ENCODE results near the gene GTPBP2. TPM values are rescaled to one million over a fixed set of nuclear protein-coding genes. Genes with fewer than 3 reads are reported as not detected.

GTPBP2 gene
- total and polyA plus RNA-seq, 2 of the 13 experiments (the other 11 are each of a cell fraction or from before 2014, with no cell fraction given) = 26.9 to 88.2 TPM

DNA sequence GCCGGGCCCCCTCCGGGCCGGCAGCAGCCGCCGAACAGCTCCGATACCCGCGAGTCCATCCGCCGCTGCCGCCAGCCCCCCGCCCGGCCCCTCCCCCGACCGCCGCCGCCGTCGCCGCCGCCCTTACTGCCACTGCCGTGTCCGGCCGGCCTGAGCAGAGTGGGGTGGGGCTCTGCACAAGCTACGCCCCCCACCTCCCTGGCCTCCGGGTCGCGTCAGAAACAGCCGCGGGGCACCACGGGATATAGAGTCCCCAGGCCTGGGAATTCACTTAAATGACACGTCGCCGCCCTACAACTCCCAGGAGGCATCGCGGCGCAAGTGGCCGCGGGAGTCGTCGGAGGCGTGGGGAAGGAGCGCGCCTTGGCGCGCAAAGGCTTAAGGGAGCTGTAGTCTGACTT is at the start of gene GTPBP2 (continued):
- TF ChIP-seq, protein P1, sequence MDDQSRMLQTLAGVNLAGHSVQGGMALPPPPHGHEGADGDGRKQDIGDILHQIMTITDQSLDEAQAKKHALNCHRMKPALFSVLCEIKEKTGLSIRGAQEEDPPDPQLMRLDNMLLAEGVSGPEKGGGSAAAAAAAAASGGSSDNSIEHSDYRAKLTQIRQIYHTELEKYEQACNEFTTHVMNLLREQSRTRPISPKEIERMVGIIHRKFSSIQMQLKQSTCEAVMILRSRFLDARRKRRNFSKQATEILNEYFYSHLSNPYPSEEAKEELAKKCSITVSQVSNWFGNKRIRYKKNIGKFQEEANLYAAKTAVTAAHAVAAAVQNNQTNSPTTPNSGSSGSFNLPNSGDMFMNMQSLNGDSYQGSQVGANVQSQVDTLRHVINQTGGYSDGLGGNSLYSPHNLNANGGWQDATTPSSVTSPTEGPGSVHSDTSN (CRISPR knock-in tag; IDR thresholded peaks at IDR 0.05; ENCODE audit: borderline replicate concordance) = no peak
- no peak; the same call in 1 of the 2 replicates for TF ChIP-seq ZNF746 (CRISPR knock-in tag; IDR thresholded peaks at IDR 0.05)
- TF ChIP-seq NCOA2 (CRISPR knock-in tag; IDR thresholded peaks at IDR 0.05) = no peak
- TF ChIP-seq GPBP1L1 (CRISPR knock-in tag; IDR thresholded peaks at IDR 0.05) = no peak
- TF ChIP-seq ZNF7 (CRISPR knock-in tag; IDR thresholded peaks at IDR 0.05) = no peak
- no peak for TF ChIP-seq ZNF629 (CRISPR knock-in tag; conservative IDR thresholded peaks at IDR 0.05)
- TF ChIP-seq, protein P2, sequence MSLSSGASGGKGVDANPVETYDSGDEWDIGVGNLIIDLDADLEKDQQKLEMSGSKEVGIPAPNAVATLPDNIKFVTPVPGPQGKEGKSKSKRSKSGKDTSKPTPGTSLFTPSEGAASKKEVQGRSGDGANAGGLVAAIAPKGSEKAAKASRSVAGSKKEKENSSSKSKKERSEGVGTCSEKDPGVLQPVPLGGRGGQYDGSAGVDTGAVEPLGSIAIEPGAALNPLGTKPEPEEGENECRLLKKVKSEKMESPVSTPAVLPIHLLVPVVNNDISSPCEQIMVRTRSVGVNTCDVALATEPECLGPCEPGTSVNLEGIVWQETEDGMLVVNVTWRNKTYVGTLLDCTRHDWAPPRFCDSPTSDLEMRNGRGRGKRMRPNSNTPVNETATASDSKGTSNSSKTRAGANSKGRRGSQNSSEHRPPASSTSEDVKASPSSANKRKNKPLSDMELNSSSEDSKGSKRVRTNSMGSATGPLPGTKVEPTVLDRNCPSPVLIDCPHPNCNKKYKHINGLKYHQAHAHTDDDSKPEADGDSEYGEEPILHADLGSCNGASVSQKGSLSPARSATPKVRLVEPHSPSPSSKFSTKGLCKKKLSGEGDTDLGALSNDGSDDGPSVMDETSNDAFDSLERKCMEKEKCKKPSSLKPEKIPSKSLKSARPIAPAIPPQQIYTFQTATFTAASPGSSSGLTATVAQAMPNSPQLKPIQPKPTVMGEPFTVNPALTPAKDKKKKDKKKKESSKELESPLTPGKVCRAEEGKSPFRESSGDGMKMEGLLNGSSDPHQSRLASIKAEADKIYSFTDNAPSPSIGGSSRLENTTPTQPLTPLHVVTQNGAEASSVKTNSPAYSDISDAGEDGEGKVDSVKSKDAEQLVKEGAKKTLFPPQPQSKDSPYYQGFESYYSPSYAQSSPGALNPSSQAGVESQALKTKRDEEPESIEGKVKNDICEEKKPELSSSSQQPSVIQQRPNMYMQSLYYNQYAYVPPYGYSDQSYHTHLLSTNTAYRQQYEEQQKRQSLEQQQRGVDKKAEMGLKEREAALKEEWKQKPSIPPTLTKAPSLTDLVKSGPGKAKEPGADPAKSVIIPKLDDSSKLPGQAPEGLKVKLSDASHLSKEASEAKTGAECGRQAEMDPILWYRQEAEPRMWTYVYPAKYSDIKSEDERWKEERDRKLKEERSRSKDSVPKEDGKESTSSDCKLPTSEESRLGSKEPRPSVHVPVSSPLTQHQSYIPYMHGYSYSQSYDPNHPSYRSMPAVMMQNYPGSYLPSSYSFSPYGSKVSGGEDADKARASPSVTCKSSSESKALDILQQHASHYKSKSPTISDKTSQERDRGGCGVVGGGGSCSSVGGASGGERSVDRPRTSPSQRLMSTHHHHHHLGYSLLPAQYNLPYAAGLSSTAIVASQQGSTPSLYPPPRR (CRISPR knock-in tag; IDR thresholded peaks at IDR 0.05; ENCODE audit: borderline replicate concordance) = no peak
- TF ChIP-seq ZNF761 (CRISPR knock-in tag; conservative IDR thresholded peaks at IDR 0.05) = no peak; the same call in 1 of the 2 replicates
- TF ChIP-seq SMAD1 (CRISPR knock-in tag; IDR thresholded peaks at IDR 0.05; ENCODE audit: borderline replicate concordance, low read depth) = no peak; the same call in 1 of the 2 replicates
- TF ChIP-seq, protein P3, sequence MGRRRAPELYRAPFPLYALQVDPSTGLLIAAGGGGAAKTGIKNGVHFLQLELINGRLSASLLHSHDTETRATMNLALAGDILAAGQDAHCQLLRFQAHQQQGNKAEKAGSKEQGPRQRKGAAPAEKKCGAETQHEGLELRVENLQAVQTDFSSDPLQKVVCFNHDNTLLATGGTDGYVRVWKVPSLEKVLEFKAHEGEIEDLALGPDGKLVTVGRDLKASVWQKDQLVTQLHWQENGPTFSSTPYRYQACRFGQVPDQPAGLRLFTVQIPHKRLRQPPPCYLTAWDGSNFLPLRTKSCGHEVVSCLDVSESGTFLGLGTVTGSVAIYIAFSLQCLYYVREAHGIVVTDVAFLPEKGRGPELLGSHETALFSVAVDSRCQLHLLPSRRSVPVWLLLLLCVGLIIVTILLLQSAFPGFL (CRISPR knock-in tag; IDR thresholded peaks at IDR 0.05) = no peak
- no peak for TF ChIP-seq DPF2 (CRISPR knock-in tag; IDR thresholded peaks at IDR 0.05; ENCODE audit: borderline replicate concordance, low read depth)
- TF ChIP-seq ZFAT (CRISPR knock-in tag; conservative IDR thresholded peaks at IDR 0.05) = no peak
- TF ChIP-seq NR2C2 (CRISPR knock-in tag; IDR thresholded peaks at IDR 0.05; ENCODE audit: borderline replicate concordance) = peak; percentile 97
- TF ChIP-seq ZKSCAN1 (IDR thresholded peaks at IDR 0.05; ENCODE audit: low read length) = no peak
- TF ChIP-seq ZNF274 (CRISPR knock-in tag; IDR thresholded peaks at IDR 0.05) = no peak
- no peak for TF ChIP-seq ZNF556 (CRISPR knock-in tag; IDR thresholded peaks at IDR 0.05; ENCODE audit: borderline replicate concordance)
- TF ChIP-seq ZNF317 (CRISPR knock-in tag; IDR thresholded peaks at IDR 0.05) = no peak
- peak; percentile 71; the same call in 1 of the 2 replicates for TF ChIP-seq MYC (CRISPR knock-in tag; IDR thresholded peaks at IDR 0.05; ENCODE audit: borderline replicate concordance)
